DND-41 (cell line): Measurements from ENCODE around the gene FBXO8.

Experiments
- ATAC-seq: fragments of 200-7000 bp; cut with Tn5 transposase; 3 replicates; pipeline ENCODE4 v1.9.1; 2021; ENCODE audit warnings: low read depth; ENCODE audit not compliant: insufficient read depth
- DNase-seq: peaks from one replicate; pipeline ENCODE4 v3.0.0-alpha.2; 2020
- H2AFZ ChIP-seq: 2 replicates; pipeline ENCODE4 v1.6.0; 2012; ENCODE audit warnings: low read depth, low read length
- H3K27ac ChIP-seq: 2 replicates; pipeline ENCODE4 v1.5.1; 2012; ENCODE audit warnings: low read length, inconsistent platforms
- H3K27me3 ChIP-seq: fragments of 200-600 bp; sonication (generic); 2 replicates; pipeline ENCODE4 v1.6.0; 2012; ENCODE audit warnings: low read length, mild to moderate bottlenecking, inconsistent platforms; ENCODE audit not compliant: insufficient read depth, poor library complexity
- H3K36me3 ChIP-seq: 2 replicates; pipeline ENCODE4 v1.5.1; 2012; ENCODE audit warnings: low read length, inconsistent platforms; ENCODE audit not compliant: insufficient read depth
- H3K4me1 ChIP-seq: 2 replicates; pipeline ENCODE4 v1.5.1; 2012; ENCODE audit warnings: mild to moderate bottlenecking, low read length; ENCODE audit not compliant: insufficient read depth
- H3K4me2 ChIP-seq: 2 replicates; pipeline ENCODE4 v1.6.0; 2012; ENCODE audit warnings: mild to moderate bottlenecking, moderate library complexity, low read length, inconsistent platforms; ENCODE audit not compliant: insufficient read depth
- H3K4me3 ChIP-seq, 2 experiments: fragments of 200-600 bp in 1 of 2; shearing (Covaris generic) in 1 of 2; 2 replicates each; pipeline ENCODE4 v1.5.1; 2012 to 2016; ENCODE audit warnings: inconsistent platforms in 2 of 2, low read length in 2 of 2, mild to moderate bottlenecking in 2 of 2, low read depth in 1 of 2, moderate library complexity in 1 of 2
- H3K79me2 ChIP-seq: 2 replicates; pipeline ENCODE4 v1.6.0; 2012; ENCODE audit warnings: low read length, inconsistent platforms; ENCODE audit not compliant: insufficient read depth
- H3K9ac ChIP-seq: 2 replicates; pipeline ENCODE4 v1.6.0; 2012; ENCODE audit warnings: low read depth, mild to moderate bottlenecking, inconsistent platforms, low read length, moderate library complexity
- H3K9me3 ChIP-seq: 2 replicates; pipeline ENCODE4 v1.5.1; 2012; ENCODE audit warnings: low read length, moderate library complexity, mild to moderate bottlenecking, inconsistent platforms; ENCODE audit not compliant: insufficient read depth, severe bottlenecking
- H4K20me1 ChIP-seq: 2 replicates; pipeline ENCODE4 v1.6.0; 2012; ENCODE audit warnings: low read length; ENCODE audit not compliant: insufficient read depth
- EZH2 ChIP-seq: IDR thresholded peaks from 3 replicates; pipeline ENCODE4 v1.6.1; 2012; ENCODE audit warnings: borderline replicate concordance, low read depth, mild to moderate bottlenecking, moderate library complexity, low read length, inconsistent platforms; ENCODE audit not compliant: severe bottlenecking
- TF ChIP-seq, protein P1 (sequence below): IDR thresholded peaks from 2 replicates; pipeline ENCODE4 v1.5.1; 2012; ENCODE audit warnings: borderline replicate concordance, low read length, moderate library complexity, mild to moderate bottlenecking; ENCODE audit not compliant: poor library complexity, severe bottlenecking; ENCODE audit errors: extremely low read depth

FBXO8 gene

DNA sequence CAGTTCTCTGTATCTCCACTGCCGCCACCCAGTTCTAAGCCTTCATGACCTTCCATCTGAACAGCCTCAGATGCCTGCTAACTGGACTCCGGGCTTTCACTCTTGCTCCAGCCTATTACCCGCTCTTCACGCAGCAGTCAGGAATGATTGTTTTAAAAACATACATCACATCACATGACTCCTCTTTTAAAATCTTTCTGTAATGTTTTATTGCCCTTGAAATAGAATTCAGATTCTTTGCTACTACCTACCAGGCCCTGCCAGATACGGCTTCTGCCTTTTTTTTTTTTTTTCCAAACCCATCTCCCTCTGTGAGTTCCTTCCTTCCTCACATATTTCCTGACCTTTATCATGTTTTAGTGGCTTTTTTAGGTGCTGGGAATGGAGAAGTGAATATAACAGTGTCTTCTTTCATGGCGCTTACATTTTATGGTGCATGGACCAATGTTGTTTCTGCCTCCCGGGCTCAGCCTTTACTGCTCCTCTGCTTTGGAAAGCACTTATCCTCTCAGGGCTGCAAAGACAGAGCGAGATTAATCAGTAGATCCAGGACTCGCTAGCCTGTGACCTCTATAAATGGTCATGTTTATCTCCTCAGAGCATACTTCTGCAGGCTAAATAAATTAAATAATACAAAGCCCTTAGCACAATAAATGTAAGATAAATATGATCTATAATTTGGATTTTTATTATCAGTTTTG is 58.0 kb downstream of the FBXO8 start:
- Histone ChIP-seq H3K27ac (no peak overlapping the region), H3K79me2 (no peaks in the 10 kb centered on the region), H3K4me2 (no peak overlapping the region), H3K9ac (no peak overlapping the region), H3K4me1 (no peaks in the 10 kb centered on the region), H3K4me3 (no peak overlapping the region), H4K20me1 (no peaks in the 10 kb centered on the region; the same call in 1 of the 2 replicates), H3K27me3 (peaks cover 3% of the 10 kb centered on the region), H3K9me3 (no peaks in the 10 kb centered on the region), H2AFZ (no peak overlapping the region), H3K36me3 (no peaks in the 10 kb centered on the region)
- ATAC-seq = no peak
- TF ChIP-seq EZH2 = no peak
- TF ChIP-seq, protein P1, sequence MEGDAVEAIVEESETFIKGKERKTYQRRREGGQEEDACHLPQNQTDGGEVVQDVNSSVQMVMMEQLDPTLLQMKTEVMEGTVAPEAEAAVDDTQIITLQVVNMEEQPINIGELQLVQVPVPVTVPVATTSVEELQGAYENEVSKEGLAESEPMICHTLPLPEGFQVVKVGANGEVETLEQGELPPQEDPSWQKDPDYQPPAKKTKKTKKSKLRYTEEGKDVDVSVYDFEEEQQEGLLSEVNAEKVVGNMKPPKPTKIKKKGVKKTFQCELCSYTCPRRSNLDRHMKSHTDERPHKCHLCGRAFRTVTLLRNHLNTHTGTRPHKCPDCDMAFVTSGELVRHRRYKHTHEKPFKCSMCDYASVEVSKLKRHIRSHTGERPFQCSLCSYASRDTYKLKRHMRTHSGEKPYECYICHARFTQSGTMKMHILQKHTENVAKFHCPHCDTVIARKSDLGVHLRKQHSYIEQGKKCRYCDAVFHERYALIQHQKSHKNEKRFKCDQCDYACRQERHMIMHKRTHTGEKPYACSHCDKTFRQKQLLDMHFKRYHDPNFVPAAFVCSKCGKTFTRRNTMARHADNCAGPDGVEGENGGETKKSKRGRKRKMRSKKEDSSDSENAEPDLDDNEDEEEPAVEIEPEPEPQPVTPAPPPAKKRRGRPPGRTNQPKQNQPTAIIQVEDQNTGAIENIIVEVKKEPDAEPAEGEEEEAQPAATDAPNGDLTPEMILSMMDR = no peak
- DNase-seq = no peak

DNA sequence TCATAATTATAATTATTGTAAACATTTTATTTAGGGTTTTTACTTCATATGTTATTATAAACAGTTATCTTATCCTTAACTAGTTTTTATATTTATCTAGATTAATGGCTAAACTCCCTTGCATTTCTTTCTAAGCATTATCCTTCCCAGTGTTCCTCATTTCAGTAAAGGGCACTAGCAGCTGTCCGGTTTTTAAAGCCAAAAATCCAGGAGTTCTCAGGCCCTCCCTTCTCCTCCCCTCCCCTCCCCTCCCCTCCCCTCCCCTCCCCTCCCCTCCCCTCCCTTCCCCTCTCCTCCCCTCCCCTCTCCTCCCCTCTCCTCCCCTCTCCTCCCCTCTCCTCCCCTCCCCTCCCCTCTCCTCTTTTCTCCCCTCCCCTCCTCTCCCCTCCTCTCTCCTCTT is 58.9 kb downstream of the FBXO8 start:
- no peaks in the 10 kb centered on the region for H3K36me3 ChIP-seq
- H3K4me1 ChIP-seq = no peaks in the 10 kb centered on the region
- no peak overlapping the region for H3K4me3 ChIP-seq
- H3K79me2 ChIP-seq = no peaks in the 10 kb centered on the region
- H4K20me1 ChIP-seq = no peaks in the 10 kb centered on the region; the same call in 1 of the 2 replicates
- H2AFZ ChIP-seq = no peak overlapping the region
- no peak overlapping the region for H3K9ac ChIP-seq
- no peak overlapping the region for H3K27ac ChIP-seq
- DNase-seq (no peak), ATAC-seq (no peak)
- TF ChIP-seq, protein P1 = no peak
- peaks cover 3% of the 10 kb centered on the region for H3K27me3 ChIP-seq
- no peaks in the 10 kb centered on the region for H3K9me3 ChIP-seq
- H3K4me2 ChIP-seq = no peak overlapping the region

DNA sequence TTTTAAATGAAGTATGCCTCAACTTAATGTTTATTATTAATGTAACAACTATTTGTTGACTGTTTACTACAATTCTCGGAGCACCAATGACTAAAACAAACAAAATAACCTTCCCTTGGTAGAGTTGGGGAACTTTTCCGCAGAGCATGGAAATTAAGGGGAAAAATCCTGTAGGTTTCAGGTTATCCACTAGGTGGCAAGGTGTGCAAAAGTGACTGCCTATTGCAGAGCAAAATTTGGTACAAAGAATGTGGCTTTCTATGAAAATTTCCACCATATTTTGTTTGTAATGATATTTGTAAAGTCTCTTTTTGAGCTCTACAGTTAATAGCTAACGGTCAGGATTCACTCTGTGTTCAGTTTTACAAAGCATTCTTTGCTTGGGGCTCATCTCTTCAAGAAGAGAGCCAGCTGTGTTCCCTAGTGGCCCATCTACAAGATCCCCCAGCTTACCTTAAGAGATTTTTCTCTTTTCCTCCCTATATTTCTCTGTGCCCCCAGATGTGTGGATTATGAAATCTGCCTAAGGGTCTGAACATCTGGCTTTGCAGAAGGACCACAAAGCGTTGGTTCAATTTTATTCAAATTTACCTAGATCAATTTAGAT is 61.1 kb downstream of the FBXO8 start:
- no peaks in the 10 kb centered on the region for H3K79me2 ChIP-seq
- H3K4me1 ChIP-seq = no peaks in the 10 kb centered on the region
- DNase-seq (no peak), ATAC-seq (peak; percentile 71; the same call in 2 of the 3 replicates)
- no peaks in the 10 kb centered on the region for H3K9me3 ChIP-seq
- H3K9ac ChIP-seq = no peak overlapping the region
- no peak overlapping the region for H3K4me3 ChIP-seq
- H3K27me3 ChIP-seq = peaks cover 3% of the 10 kb centered on the region
- H3K4me2 ChIP-seq = no peak overlapping the region
- no peaks in the 10 kb centered on the region for H3K36me3 ChIP-seq
- no peak overlapping the region for H2AFZ ChIP-seq
- TF ChIP-seq, protein P1 = peak; percentile 71
- no peak for TF ChIP-seq EZH2
- H4K20me1 ChIP-seq = no peaks in the 10 kb centered on the region
- no peak overlapping the region for H3K27ac ChIP-seq
